Mucosa of descending colon (tissue), 3 donors: Measurements from ENCODE around the gene NIP7. TPM values are rescaled to one million over a fixed set of nuclear protein-coding genes. Genes with fewer than 3 reads are reported as not detected.

Experiments
- ATAC-seq: fragments of 200-7000 bp; cut with Tn5 transposase; one replicate; pipeline ENCODE4 v1.9.1; 2020; ENCODE audit warnings: mild to moderate bottlenecking, moderate library complexity
- DNase-seq, 3 donors: peaks; one replicate each; pipeline ENCODE4 v3.0.0-alpha.2; 2020
- H3K36me3 ChIP-seq: fragments of 200-600 bp; one replicate; pipeline ENCODE4 v1.8.0; 2021; ENCODE audit warnings: low read depth, mild to moderate bottlenecking
- H3K4me1 ChIP-seq: fragments of 200-600 bp; one replicate; pipeline ENCODE4 v1.8.0; 2021; ENCODE audit warnings: low read depth, mild to moderate bottlenecking
- H3K4me3 ChIP-seq: fragments of 200-600 bp; one replicate; pipeline ENCODE4 v1.8.0; 2021; ENCODE audit warnings: mild to moderate bottlenecking
- H3K9me3 ChIP-seq: fragments of 200-600 bp; one replicate; pipeline ENCODE4 v1.8.0; 2021; ENCODE audit warnings: mild to moderate bottlenecking
- CTCF ChIP-seq: fragments of 200-600 bp; IDR thresholded peaks from one replicate; pipeline ENCODE4 v1.8.0; 2022; ENCODE audit warnings: antibody characterized with exemption, mild to moderate bottlenecking
- intact Hi-C, 2 donors: fragments of 100-400 bp; cut with DNase I in 1 of 2; cut with micrococcal nuclease in 1 of 2; formaldehyde crosslinking; loops; one replicate each; pipeline versions ENCODE4 v1.11.0 to v1.11.1; 2022; cut with DNase I, micrococcal nuclease
- total RNA-seq, 3 donors: library from RNA; stranded (reverse); fragmentation: NEBNext Ultra II Directional in 2 of 3; extraction: Animal tissue kit (Norgen Biotek cat#: 25700) in 2 of 3; gene quantifications; one replicate each; pipeline versions ENCODE4 v1.2.1 to v1.2.4, GENCODE V29; 2021 to 2023
- donor health status: DM: no; HTN: no; CAD: no; lungs with moderate emphysema.
- donor health status: DM: no; HTN: no; CAD: no.
- donor health status: DM: no; HTN: yes; CAD: no.

The NIP7 gene
- total RNA-seq, 3 donors from 2014 or later = 20.1 to 25.1 (median 22.4) TPM

DNA sequence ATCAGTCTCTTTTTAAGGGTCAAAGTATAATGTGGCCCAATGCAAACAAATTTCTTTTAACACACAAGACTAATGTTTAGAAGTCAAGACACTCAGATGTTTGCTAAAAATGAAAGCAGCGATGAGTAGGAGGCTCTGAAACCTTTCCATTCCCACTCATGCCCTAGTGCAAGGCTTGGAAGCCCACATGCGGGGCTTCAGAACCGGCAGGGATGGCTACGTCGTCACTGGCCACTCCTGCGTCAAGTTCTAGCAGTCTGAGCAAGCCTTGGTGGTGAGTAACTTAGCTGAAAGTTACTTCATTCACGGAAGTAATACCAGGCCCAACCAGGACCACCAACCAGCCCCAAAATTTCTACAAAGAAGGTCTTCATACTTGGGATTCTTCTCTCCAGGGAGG lies 26.9 kb downstream of the NIP7 start:
- TF ChIP-seq CTCF = no peak
- H3K9me3 ChIP-seq = no peaks in the 10 kb centered on the region
- no peak overlapping the region for H3K4me3 ChIP-seq
- intact Hi-C loops = no loop called here
- H3K4me1 ChIP-seq = no peaks in the 10 kb centered on the region
- no peak for DNase-seq
- ATAC-seq = no peak
- peaks cover 11% of the 10 kb centered on the region for H3K36me3 ChIP-seq

GRCh38 chr16:69367980-69368379 lies 28.4 kb downstream of the NIP7 start:
- DNase-seq = no peak
- intact Hi-C loops = no loop called here
- Histone ChIP-seq H3K4me1 (no peaks in the 10 kb centered on the region), H3K4me3 (no peak overlapping the region), H3K9me3 (no peaks in the 10 kb centered on the region), H3K36me3 (peaks cover 11% of the 10 kb centered on the region)
- no peak for TF ChIP-seq CTCF
- ATAC-seq = no peak

DNA sequence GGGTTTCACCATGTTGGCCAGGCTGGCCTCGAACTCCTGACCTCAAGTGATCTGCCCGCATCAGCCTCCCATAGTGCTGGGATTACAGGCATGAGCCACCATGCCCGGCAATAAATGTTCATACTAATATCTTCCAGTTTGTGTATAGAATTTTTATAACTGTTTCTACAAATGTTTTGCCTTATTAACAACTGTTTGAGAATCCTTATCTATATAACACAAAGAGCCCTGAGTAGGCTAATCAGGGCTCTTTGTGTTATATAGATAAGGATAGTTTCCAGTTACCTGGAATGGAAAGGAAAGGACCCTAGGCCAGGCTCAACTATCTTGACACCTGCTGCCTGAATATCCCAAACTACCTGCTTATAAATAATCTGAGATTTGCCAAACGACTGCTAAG lies 29.3 kb downstream of the NIP7 start:
- Histone ChIP-seq H3K4me1 (peaks cover 5% of the 10 kb centered on the region), H3K36me3 (peaks cover 11% of the 10 kb centered on the region), H3K4me3 (no peak overlapping the region), H3K9me3 (no peaks in the 10 kb centered on the region)
- DNase-seq = no peak
- intact Hi-C loops = no loop called here
- no peak for ATAC-seq
- no peak for TF ChIP-seq CTCF

DNA sequence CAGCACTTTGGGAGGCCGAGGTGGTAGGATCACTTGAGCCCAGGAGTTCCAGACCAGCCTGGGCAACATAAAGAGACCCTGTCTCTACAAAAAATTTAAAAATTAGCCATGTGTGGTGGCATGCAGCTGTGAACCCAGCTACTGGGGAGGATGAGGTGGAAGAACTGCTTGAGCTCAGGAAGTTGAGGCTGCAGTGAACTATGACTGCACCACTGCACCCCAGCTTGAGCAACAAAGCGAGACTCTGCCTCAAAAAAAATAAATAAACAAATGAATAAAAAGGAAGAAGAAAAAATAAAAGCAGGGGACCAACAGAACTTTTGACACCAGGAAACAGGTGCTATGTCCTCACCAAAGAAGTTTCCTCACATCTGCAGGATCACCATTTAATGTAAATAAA lies 32.0 kb downstream of the NIP7 start:
- Histone ChIP-seq H3K4me3 (no peak overlapping the region), H3K4me1 (peaks cover 10% of the 10 kb centered on the region), H3K9me3 (no peaks in the 10 kb centered on the region), H3K36me3 (peaks cover 11% of the 10 kb centered on the region)
- no peak for DNase-seq
- intact Hi-C loops = no loop called here
- no peak for TF ChIP-seq CTCF
- no peak for ATAC-seq

DNA sequence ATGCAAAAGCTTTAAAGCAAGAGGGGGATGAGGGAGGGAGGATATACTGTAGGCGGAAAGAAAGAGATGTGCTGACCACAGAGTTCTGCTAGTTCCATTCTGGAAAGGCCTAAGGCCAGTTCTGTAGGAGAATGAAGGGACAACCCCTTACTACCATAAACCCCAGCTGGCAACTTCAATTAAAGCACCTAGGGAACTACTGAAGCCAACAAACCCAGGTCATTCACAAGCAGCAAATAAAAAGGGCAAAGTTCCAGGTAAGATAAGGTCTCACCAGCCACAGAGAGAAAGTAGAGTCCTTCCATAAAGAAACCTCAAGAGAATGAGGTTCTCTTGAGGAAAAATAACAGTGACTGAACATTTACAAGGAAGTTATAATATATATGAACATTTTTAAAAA lies 33.4 kb downstream of the NIP7 start:
- H3K36me3 ChIP-seq = peaks cover 3% of the 10 kb centered on the region
- peak; percentile 99 for ATAC-seq
- no peaks in the 10 kb centered on the region for H3K9me3 ChIP-seq
- intact Hi-C loops = no loop called here
- H3K4me3 ChIP-seq = no peak overlapping the region
- peak in 1 of 3 donors; percentile 61 for DNase-seq
- peaks cover 10% of the 10 kb centered on the region for H3K4me1 ChIP-seq
- no peak for TF ChIP-seq CTCF

- Histone ChIP-seq H3K36me3 (no peaks in the 10 kb centered on the region), H3K9me3 (no peaks in the 10 kb centered on the region), H3K4me1 (peaks cover 10% of the 10 kb centered on the region), H3K4me3 (no peak overlapping the region)
- no peak for TF ChIP-seq CTCF
- intact Hi-C loops = no loop called here
- DNase-seq (no peak), ATAC-seq (no peak)
Measured at GRCh38 chr16:69376393-69377059, 37.0 kb downstream of the NIP7 start.
